Measurements from ENCODE around the gene LUZP2.

The LUZP2 gene

GRCh38 chr11:24731554-24731953, 234.7 kb downstream of the LUZP2 start:
- no peak overlapping the region for H3K4me3 ChIP-seq (ENCODE audit: control insufficient read depth, low read depth, low read length)
- no peak for DNase-seq (ENCODE audit: low read depth)
- TF ChIP-seq, protein P1, sequence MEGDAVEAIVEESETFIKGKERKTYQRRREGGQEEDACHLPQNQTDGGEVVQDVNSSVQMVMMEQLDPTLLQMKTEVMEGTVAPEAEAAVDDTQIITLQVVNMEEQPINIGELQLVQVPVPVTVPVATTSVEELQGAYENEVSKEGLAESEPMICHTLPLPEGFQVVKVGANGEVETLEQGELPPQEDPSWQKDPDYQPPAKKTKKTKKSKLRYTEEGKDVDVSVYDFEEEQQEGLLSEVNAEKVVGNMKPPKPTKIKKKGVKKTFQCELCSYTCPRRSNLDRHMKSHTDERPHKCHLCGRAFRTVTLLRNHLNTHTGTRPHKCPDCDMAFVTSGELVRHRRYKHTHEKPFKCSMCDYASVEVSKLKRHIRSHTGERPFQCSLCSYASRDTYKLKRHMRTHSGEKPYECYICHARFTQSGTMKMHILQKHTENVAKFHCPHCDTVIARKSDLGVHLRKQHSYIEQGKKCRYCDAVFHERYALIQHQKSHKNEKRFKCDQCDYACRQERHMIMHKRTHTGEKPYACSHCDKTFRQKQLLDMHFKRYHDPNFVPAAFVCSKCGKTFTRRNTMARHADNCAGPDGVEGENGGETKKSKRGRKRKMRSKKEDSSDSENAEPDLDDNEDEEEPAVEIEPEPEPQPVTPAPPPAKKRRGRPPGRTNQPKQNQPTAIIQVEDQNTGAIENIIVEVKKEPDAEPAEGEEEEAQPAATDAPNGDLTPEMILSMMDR (IDR thresholded peaks at IDR 0.05; ENCODE audit: control insufficient read depth, insufficient read depth, low read depth, low read length, missing control alignments) = no peak

DNA sequence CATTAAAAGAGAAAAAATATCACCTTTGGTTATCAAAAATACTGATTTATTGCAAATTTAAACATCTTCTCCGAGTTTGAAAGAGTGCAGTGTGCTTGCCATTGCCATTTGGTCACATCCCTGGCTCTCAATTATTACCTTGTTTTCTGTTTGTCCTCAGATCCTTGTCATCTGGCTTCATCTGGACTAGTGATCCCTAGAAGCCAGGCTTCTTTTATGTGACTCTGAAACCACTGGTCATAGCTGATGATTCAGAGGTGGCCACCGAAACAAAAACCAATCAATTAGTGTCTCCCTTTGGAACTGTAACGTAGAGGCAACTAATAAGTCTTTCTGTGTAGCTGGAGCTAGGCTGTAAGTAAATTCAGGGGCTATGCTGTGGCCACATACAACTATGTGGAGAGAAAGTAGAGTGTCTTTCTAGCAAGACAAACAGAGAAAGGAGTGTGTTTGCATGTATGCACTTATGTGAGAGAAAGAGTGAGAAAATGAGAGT, 237.9 kb downstream of the LUZP2 start:
- DNase-seq (ENCODE audit: low read depth) = no peak
- TF ChIP-seq, protein P1 (IDR thresholded peaks at IDR 0.05; ENCODE audit: control insufficient read depth, insufficient read depth, low read depth, low read length, missing control alignments) = no peak

DNA sequence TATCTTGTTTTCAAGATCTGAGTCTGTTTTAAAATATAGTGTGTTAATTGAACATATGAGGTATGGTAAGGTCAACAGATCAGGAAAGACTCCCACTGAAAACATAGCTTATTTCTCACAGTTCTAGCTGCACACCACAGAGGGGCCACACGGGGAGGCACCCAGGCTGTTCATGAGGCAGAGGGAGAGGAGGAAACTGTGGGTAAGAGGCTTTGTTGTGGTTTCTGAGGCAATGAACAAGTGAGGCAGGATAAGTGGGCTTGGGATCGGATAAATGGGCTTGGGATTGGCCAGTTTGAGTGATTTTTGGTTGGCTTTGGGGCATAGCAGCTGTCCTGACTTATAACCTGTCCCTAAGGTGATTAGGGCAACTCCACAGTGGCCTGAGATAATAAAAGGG, 242.1 kb downstream of the LUZP2 start:
- no peak for DNase-seq (ENCODE audit: low read depth)
- no peak overlapping the region for H3K4me3 ChIP-seq (ENCODE audit: control insufficient read depth, low read depth, low read length)
- TF ChIP-seq, protein P1 (IDR thresholded peaks at IDR 0.05; ENCODE audit: control insufficient read depth, insufficient read depth, low read depth, low read length, missing control alignments) = no peak

More for the DNA sequence above, 237.9 kb downstream of the LUZP2 start:
- no peak overlapping the region for H3K4me3 ChIP-seq (ENCODE audit: control insufficient read depth, low read depth, low read length)

- TF ChIP-seq, protein P1 (IDR thresholded peaks at IDR 0.05; ENCODE audit: control insufficient read depth, insufficient read depth, low read depth, low read length, missing control alignments) = no peak
- H3K4me3 ChIP-seq (ENCODE audit: control insufficient read depth, low read depth, low read length) = no peak overlapping the region
- DNase-seq (ENCODE audit: low read depth) = no peak
Observed at GRCh38 chr11:24739637-24740036, 242.8 kb downstream of the LUZP2 start.

- DNase-seq (ENCODE audit: low read depth) = no peak
- TF ChIP-seq, protein P1 (IDR thresholded peaks at IDR 0.05; ENCODE audit: control insufficient read depth, insufficient read depth, low read depth, low read length, missing control alignments) = no peak
- H3K4me3 ChIP-seq (ENCODE audit: control insufficient read depth, low read depth, low read length) = no peak overlapping the region
Observed at GRCh38 chr11:24747275-24748251, 250.7 kb downstream of the LUZP2 start.

GRCh38 chr11:24748261-24748660, 251.4 kb downstream of the LUZP2 start:
- TF ChIP-seq, protein P1 (IDR thresholded peaks at IDR 0.05; ENCODE audit: control insufficient read depth, insufficient read depth, low read depth, low read length, missing control alignments) = no peak
- no peak overlapping the region for H3K4me3 ChIP-seq (ENCODE audit: control insufficient read depth, low read depth, low read length)
- DNase-seq (ENCODE audit: low read depth) = no peak

Data from AG09309 (cell line).